NCI-H2227 (cell line): ENCODE measurements around the gene DISP2.

Experiments
- DNase-seq: peaks from one replicate; lab custom pipeline; 2025; ENCODE audit not compliant: unreplicated experiment; lab: John Stamatoyannopoulos, UW

The DISP2 gene

GRCh38 chr15:40421246-40422157 lies 63.5 kb downstream of the DISP2 start:
- peak; percentile 71 for DNase-seq

- DNase-seq = no peak
Measured at GRCh38 chr15:40424483-40425115, 66.6 kb downstream of the DISP2 start.

- no peak for DNase-seq
Measured at GRCh38 chr15:40425681-40426080, 67.7 kb downstream of the DISP2 start.

GRCh38 chr15:40427188-40427587 lies 69.2 kb downstream of the DISP2 start:
- DNase-seq = no peak

- no peak for DNase-seq
Measured at GRCh38 chr15:40428185-40428584, 70.2 kb downstream of the DISP2 start.
